Heart left ventricle (tissue), 13 donors: ENCODE measurements around the gene VDR.

Source experiments
- CTCF ChIP-seq, 12 donors: fragments of 200-600 bp; sonication (generic) in 4 of 12; IDR thresholded peaks; one replicate each; pipeline versions ENCODE4 v1.5.0 to v1.8.0; 2018 to 2022; ENCODE audit warnings: antibody characterized with exemption in 12 of 12, mild to moderate bottlenecking in 5 of 12
- POLR2A ChIP-seq, 2 donors: fragments of 450-650 bp; IDR thresholded peaks; one replicate each; pipeline ENCODE4 v1.6.1; 2017; ENCODE audit warnings: antibody characterized with exemption in 2 of 2, mild to moderate bottlenecking in 2 of 2, moderate library complexity in 2 of 2
- donor health status: ischemic (EF 13 %, LVEDD 7.1; RV severe dilation, severe dysfunction).
- donor health status: DM: no; HTN: yes; CAD: no.
- donor health status: DM: no; HTN: no; CAD: no.
- donor health status: ischemic (EF 25% LVEDD 6.9; RV normal size, moderate dysfunction).
- donor health status: ischemic (EF 25% LVEDD 5.7; RV mildly dilated, moderate dysfunction).
- donor health status: ischemic (EF 35%, LVEDD 5.7; RV mildly dilated, moderate dysfunction).
- donor health status: nonischemic (EF 11% LVEDD 7.7; RV severe dilation, severe dysfunction).
- donor health status: DM: yes; HTN: yes; CAD: no.
- donor health status: PGD.
- donor health status: ischemic (EF 29% LVEDD 5.4; RV normal size, mild dysfunction).
- donor health status: nonischemic (EF 23%, LVEDD 6.1; RV moderate dilation, normal function).

DNA sequence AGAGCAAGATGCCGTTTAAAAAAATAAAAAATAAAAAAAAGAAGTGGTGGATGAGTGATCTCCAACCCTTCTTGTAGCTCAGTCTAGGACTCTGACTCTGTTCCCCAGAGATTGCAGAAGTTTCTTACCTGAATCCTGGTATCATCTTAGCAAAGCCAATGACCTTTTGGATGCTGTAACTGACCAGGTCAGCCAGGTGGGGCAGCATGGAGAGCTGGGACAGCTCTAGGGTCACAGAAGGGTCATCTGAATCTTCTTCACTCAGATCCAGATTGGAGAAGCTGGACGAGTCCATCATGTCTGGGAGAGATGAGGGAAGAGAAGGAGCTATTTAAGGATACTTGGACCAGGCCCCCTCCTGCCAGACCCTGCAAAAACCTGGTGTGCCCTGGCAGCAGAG, 49.3 kb downstream of the VDR start:
- TF ChIP-seq POLR2A (IDR thresholded peaks at IDR 0.05) (no peak), CTCF (IDR thresholded peaks at IDR 0.05) (no peak)
